GM19452 (cell line): ENCODE data around the gene ABCB9.

Experiments
- ATAC-seq: cut with Tn5 transposase; IDR thresholded peaks from one replicate; pipeline ENCODE4 v1.9.1; 2021; ENCODE audit not compliant: unreplicated experiment

ABCB9 gene

DNA sequence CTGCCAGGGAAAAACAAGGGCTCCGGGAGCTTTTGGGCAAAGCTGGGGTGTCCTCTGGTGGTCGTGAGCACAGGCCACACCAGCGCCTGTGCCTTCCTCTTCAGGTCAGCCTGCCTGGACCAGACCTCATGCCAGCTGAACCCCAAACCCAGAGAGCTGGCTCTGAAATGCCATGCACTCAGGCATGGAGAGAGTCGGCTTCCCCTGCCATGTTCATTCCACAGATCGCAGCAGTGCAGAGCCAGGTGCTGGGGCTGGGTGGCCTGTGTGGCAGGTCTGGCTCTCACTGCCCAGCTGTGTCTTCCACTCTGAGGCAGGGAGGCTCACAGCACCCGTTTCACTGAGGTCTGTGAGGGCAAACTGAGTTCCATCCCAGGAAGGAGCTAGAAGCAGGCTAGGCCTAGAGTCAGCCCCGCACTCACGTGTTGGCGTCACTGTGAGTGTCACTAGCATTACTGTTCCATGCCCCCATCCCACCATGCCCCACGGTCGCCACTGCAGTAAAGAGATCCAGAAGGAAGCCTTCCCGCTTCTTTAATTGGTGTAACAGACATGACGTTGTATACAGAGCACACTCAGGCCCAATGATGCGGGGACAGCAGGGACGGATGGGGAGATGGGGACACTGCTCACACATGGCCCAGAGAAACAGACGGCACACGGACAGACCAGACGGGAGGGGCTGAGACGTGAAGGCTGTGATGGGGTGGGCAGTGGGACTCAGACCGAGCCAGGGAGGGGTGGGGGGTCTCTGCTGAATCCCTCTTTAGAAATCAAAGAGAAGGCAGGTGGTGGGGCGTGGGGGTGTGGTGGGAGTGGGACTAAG, 16.9 kb upstream of the ABCB9 start:
- ATAC-seq: no peak

DNA sequence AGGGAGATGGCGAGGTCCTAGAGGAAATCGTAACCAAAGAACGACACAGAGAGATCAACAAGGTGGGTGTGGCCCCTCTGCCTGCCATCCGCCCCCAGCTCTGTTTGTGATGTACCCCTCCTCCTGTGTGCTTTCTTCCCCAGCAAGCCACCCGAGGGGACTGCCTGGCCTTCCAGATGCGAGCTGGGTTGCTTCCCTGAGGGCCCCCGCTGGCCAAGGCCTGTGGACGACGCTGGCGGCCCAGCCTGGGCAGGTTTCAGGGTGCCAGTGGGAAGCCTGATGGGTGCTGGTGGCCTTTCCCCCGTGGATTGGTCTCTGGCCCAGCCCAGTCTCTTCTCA, 16.2 kb upstream of the ABCB9 start:
- no peak for ATAC-seq

DNA sequence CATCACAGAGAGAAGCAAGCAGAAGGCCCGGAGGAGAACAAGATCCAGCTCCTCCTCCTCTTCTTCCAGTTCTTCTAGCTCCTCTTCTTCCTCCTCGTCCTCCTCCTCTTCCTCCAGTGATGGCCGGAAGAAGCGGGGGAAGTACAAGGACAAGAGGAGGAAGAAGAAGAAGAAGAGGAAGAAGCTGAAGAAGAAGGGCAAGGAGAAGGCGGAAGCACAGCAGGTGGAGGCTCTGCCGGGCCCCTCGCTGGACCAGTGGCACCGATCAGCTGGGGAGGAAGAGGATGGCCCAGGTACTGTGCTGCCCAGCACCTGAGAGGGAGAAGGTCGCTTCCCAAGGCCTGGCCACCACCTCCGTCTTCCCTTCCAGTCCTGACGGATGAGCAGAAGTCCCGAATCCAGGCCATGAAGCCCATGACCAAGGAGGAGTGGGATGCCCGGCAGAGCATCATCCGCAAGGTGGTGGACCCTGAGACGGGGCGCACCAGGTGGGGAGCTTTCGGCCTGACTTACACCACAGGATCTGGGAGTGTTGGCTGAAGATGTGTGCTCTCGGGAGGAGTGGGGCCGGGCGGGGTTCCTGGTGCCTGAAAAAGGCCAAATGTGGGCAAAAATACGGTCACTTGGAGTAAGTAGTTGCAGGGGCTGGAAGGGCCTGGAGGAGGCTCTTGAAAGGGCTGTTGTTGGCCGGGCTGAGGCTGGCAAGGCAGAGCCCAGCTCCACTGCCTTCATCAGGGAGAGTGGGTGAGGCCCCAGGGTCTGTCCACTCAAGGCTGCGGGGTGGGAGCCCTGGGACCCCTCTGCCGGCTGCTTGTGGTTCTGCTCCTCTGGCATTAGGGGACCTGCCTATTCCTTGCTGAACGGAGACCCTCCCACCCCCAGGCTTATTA, 15.6 kb upstream of the ABCB9 start:
- no peak for ATAC-seq

DNA sequence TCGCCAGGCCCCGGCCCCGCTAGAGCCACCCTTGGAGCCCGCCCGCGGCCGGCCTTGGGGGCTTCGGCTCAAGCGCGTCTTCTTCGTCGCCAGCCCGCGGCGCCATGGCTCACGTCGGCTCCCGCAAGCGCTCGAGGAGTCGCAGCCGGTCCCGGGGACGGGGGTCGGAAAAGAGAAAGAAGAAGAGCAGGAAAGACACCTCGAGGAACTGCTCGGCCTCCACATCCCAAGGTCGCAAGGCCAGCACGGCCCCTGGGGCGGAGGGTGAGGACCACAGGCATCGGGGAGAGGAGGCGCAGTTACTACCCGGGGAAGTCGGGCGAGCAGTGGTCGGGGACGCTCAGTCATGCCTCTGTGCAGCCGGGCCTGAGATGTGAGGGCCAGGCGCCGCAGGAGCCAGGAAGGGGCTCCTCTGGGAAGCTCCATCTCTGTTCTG, 14.8 kb upstream of the ABCB9 start:
- ATAC-seq: peak; percentile 30

DNA sequence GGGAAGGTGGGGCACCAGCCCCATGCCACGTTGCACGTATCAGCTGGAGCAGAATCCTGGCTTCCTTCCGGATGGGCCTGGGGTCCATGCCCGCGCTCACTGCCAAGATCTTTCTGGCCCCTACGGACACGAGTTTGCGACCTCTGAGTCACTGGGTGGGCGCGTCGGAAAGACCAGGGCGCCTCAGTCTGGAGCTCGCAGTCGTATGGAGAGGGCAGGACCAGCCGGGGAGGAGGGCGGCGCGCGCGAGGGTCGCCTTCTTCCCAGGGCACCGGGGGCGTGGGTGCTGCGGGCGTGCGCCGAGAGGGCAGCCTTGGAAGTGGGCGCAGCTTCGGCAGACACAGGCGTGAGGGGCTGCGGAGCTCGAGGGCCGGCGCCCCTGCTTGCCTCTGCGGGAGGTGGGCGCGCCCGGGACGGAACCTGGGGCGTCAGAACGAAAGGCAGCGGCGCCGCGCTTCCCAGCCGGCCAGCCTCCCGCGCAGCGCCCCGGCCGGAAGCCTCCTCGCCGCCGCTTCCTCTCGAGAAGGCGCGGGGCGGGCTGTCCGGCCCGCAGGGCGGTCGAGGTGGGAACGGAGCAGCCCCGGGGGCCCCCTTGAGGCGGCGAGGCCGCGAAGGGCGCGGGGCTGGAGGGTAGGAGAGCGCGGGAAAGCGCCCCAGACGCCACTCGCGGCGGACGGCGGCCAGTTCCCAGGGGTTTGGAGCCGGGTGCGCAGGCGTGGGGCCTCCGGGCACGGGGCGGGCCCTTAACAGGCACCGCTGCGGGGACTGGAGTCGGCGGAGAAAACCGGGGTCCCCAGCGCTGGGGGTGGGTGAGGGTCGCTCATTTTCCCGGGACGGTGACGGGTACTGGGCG, 14.1 kb upstream of the ABCB9 start, which contains the start of gene ARL6IP4:
Gene ARL6IP4 (plus strand): TSS at position 499 of the 853 bp plus-strand sequence. CDS start 459 bp downstream, outside the sequence.
- ATAC-seq: peak; percentile 53

DNA sequence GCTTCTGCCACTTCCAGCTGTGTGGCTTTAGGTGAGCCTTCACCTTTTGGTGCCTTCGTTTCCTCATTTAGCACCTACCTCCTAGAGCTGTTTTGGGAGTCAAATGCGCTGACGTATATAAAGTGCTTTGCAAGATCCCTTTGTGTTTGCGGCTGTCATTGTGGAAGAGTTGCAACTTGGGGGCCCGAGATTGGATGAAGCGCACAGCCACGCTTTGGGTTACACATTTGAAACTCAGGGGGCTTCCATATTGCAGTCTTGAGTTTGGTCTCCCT, 13.6 kb upstream of the ABCB9 start:
- no peak for ATAC-seq

DNA sequence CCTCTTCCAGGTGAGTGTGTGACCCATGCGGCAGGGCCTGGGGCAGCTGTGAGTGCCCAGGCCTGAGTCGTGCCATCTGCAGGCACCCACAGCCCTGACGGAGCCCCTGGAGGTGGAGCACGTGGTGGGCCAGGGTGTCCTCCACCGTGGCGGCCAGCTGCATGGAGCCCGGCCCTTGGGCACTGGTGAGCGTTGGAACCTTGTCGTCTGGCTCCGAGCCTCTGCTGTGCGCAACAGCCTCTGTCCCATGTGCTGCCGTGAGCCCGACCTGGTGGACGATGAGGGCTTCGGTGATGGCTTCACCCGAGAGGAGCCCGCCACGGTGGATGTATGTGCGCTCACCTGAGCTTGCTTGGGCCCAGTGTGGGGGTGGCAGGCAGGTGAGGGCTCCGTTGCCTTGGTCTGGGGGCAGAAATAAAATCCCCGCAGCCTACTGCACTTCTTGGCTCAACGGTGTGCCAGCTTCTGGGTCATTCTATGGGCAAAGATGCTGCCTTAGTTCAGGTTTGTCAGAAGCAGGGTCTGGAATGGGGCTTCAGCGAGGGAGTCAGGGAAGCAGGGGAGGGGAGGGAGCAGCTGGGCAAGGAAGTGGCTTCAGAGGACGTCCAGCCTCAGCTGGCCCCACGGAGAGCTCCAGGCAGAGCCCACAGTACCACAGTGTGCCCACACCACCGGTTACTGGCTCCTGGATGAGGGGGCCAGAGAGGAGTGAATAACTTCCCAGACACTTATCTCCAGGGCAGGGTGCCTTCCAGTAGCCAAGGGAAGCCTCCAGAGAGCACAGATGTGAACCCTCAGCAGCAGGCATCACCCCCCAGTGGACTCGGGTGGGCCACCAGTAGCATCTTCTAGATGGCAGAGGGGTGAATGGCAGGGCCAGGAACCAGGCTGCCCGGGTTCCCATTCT, 13.0 kb upstream of the ABCB9 start:
- ATAC-seq: no peak

DNA sequence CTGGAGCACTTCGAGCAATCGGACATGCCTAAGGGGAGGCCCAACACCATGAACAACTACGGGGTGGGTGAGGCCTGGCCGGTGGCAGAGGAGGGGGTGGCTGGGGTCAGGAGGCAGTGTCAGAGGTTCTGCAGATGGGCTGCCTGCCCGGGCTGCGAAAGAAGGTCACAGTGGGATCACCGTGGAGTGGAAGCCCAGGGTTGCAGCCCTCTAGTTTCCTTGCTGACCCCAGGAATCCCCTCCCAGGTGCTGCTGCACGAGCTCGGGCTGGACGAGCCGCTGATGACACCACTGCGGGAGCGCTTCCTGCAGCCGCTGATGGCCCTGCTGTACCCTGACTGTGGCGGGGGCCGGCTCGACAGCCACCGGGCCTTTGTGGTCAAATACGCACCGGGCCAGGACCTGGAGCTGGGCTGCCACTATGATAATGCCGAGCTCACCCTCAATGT, 12.3 kb upstream of the ABCB9 start:
- no peak for ATAC-seq

DNA sequence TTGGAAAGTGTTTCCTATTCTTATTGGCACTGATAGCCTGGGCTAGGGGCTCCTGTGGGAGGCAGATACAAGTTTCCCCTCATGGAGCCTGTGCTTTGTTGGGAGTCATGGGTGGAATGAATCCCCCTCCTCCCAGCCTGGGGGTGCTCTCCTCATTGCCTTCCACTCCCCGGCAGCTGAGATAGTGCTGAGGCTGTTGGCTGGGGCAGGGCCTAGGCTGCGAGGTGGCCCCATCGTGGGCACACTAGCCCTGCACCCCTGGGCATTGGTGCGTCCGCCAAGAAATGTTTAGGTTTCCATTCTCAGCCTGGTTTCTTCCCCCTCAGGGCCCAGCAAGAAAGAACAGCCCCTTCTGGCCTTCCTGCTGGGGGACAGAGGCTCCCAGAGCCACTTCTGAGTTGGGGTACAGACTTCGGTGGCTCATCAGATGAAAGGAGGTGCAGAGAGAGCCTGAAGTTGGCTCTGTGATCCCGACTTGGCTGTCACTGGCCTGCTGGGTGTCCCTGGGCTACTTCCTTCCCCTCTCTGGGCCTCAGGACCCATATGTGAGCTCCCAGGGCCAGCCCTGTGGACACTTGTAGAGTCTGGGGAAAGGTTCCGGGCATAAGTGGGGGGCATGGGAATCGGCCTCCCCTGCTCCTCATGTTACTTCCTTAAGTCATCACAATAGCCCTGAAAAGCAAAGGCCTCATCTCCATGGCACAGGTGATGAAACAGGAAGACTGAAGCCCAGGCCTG, 11.6 kb upstream of the ABCB9 start:
- no peak for ATAC-seq

DNA sequence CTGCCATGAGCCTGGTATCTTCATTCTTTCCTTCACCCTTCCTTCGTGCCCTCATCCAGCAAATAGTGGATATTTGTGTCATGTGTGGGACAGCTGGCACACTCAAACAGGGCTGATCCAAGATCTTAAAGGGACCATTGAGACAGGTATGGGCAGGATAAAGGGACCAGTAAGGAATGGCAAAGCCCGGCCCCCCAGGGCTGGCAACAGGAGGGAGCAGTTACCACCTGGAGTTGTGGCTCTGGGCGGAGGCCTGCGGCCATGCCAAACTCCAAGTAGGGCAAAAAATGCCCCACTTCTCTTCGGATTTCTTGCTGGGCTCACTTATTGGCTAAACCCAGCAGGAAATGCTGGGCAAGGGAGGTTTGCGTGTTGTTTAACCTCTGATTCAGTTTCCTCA, 10.9 kb upstream of the ABCB9 start:
- ATAC-seq: no peak

DNA sequence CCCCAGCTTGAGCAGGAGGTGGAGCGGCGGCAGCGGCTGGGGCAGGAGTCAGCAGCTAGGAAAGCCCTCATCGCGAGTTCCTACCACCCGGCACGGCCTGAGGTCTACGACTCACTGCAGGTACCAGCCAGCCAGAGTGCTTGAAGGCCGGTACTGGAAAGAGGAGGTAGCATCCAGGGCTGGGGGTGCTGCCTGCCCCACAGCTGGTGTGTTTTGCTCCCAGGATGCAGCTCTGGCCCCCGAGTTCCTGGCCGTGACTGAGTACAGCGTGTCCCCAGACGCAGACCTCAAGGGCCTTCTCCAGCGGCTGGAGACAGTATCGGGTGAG, 10.3 kb upstream of the ABCB9 start:
- ATAC-seq: no peak

DNA sequence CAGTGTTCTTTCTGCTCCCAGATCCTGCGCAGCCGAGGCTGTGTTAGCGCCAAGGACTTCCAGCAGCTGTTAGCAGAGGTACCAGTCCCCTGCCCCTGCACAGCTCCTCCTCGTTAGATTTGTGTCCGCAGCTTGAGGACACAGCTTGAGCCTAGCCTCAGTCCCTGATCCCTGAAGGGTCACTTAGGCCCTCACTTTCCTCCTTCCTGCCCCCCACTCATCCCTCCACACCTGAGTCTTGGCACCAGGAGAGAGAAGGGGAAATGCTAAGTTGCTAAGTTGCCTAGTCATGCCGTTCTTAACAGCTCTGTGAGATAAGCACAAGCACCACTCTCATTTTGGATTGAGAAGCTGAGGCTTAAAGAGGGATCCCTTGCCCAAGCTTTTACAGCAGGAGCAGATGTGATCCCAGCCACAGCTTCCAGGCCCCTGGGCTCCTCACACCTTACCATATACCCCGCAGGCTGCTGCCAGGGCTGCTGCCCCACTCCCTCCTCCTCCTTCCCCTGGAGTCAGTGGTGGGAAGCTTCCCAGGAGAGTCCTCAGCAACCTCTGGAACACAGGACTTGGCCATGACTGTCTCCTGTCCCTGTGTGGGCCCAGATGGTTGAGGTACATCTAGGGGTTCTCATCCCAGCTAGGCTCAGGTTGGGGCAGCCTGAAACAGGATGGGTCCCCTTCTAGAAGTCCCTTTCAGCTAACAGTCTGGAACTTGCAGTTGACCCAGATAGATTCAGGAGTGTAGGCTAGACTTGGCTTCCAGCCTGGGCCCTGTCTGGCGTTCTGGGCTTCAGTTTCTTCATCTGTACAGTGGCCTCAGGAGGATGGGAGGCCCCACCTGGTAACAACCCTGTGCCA, 9.8 kb upstream of the ABCB9 start:
- no peak for ATAC-seq

DNA sequence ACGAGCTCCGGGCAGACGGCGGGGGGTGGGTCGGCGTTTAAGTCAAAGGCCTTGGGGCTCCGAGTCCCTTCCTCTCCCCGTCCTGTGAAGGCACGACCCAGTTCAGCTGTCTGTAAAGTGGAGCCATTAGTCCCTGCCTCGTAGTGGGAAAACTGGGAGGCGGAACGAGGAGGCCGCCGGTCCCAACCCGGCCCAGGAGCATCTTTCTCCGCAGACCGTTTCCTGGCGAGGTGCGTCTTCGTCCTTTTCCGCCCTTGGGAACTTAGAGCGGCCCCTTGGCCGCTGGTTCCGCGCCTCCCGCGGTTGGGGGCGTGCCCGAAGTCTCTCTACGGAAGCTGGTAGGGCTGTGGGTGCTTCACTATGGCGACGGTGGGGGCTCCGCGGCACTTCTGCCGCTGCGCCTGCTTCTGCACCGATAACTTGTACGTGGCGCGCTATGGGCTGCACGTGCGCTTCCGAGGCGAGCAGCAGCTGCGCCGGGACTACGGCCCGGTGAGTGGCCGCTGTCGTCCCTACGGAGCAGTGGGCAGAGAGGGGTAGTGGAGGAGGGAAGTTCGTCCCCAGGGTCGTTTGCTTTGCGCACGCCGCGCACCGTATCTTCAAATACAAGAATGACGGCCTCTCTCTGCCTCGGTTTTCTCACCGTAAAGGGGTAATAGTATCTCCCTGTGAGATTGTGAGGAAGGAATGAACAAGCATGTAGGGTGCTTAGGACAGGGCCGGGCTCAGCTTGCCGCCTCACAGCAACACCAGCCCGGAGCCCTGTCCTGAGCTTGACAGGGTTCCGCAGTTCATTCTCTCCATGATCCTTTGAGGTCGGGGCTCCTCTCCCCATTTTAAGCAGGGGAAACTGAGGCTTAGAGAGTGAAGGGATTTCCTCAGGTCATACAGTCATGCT, 8.9 kb upstream of the ABCB9 start, which contains the start of gene OGFOD2:
Gene OGFOD2 (plus strand): TSS at position 353 of the 898 bp plus-strand sequence. CDS start 8 bp downstream, at position 361.
- ATAC-seq: peak; percentile 65

DNA sequence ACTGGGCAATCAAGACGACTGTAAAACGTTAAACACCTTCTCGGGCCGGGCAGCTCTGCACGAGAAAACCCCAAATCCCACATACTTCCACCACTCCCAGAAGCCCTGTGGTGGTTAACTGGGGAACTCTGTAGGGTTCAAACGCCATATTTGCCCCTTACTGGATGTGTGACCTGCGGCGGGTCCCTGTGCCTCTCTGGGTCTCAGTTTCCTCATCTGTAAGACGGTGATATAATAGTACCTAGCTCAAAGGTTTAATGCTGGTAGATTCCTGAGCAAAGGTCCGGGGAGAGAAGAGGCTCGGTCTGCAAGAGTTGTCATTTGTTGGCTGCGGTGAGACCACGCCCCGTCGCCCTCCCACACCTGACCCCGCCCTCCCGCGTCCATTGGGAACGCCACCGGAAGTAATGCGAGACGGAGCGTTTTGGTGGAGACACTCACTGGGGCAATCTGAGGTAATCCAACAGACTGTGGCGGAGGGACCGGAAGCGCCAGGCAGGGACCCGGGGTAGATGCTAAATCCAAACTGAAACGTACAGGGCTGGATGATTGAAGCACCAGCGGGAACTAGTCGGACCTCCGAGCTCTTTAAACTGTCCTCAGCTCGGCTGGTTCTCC, 8.1 kb upstream of the ABCB9 start:
- ATAC-seq: peak; percentile 68

DNA sequence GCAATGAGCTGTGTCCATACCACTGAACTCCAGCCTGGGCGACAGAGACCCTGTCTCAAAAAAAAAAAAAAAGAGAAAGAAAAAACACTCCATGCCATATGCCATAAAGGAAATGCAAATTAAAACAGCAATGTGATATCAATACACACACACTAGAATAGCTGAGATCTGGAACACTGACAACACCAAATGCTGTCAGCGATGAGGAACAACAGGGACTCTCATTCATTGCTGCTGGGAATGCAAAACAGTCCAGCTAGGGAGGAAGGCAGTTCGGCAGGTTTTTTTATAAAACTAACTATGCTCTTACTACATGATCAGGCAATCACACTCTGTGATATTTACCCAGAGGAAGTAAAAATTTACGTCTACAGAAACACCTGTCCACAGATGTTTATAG, 3.4 kb upstream of the ABCB9 start:
- ATAC-seq: no peak

DNA sequence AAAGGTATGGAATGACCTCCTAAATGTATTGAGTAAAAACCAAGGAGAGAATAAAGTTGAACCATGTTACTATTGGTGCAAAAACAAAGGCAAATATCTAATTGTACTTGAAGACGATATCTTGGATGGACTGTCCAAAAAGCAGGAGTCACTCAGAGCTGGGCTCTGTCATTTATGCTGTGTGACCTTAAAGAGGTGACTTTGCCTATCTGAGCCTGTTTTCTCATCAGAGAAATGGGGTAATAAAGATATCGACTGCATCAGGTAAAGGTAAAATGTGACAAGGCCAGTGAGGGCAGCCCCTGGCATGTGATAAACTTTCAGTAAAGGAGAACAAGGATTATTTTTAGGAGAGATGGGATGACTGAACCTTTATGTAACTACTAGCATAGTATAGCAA, 1.8 kb upstream of the ABCB9 start:
- no peak for ATAC-seq
